GM06990 (cell line): ENCODE measurements around the gene WDR26.
"Not testable (repeated sequence)": the region's sequence is repeated elsewhere in the genome, so short reads cannot be mapped to it uniquely, and the experiment has no call there.

ENCODE experiments used
- DNase-seq: peaks from one replicate; pipeline ENCODE4 v3.0.0-alpha.2; 2011; ENCODE audit not compliant: insufficient read length; ENCODE audit errors: extremely low read depth
- H3K27me3 ChIP-seq: replicated peaks from 2 replicates; pipeline ENCODE4 v1.6.0; 2011; ENCODE audit warnings: low read length; ENCODE audit not compliant: control insufficient read depth, insufficient read depth
- H3K36me3 ChIP-seq: 2 replicates; pipeline ENCODE4 v1.5.1; 2011; ENCODE audit warnings: low read length; ENCODE audit not compliant: control insufficient read depth, insufficient read depth
- H3K4me3 ChIP-seq: replicated peaks from 2 replicates; pipeline ENCODE4 v1.5.1; 2011; ENCODE audit warnings: low read depth, mild to moderate bottlenecking, control low read depth, low read length
- CTCF ChIP-seq: IDR thresholded peaks from 2 replicates; pipeline ENCODE4 v1.5.1; 2011; ENCODE audit warnings: low read length, control low read depth, mild to moderate bottlenecking, inconsistent platforms; ENCODE audit not compliant: insufficient read depth, poor library complexity, severe bottlenecking

Gene WDR26

DNA sequence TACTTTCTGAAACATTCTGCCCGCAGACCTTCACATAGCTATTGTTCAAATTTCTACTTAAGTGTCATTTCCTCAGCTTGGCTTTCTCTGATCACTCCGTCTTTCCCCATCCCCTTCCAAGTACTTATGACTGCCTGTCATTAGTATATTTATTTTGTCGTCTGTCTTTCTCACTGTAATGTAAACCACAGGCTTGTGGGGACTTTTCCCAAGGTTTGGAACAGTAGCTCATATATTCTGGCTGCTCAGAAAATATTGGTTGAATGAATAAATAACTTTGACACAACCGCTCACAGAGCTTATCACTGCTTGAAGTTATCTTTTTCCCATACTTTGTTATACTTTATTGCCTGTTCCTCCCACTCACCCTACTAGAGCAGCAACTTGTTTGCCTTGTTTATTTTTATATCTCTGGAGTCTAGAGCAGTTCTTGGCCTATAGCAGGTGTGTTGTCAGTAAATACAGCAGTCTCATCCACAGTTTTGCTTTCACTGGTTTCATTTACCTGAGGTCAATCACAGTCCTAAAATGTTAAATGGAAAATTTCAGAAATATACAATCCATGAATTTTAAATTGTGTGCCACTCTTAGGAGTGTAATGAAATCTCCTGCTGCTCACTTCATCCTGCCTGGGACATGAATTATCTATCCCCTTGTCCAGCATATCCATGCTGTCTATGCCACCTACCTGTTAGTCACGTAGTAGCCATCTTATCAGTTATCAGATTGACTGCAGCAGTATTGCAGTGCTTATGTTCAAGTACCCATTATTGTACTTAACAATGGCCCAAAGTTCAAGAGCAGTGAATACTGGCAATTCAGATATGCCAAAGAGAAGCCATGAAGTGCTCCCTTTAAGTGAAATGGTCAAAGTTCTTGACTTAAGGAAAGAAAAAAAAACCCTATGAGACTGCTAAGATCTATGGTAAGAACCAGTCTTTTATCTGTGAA, 80.3 kb downstream of the WDR26 start:
- no peaks in the 10 kb centered on the region for H3K27me3 ChIP-seq
- TF ChIP-seq CTCF: no peak
- no peaks in the 10 kb centered on the region for H3K36me3 ChIP-seq
- no peak for DNase-seq
- no peak overlapping the region for H3K4me3 ChIP-seq

DNA sequence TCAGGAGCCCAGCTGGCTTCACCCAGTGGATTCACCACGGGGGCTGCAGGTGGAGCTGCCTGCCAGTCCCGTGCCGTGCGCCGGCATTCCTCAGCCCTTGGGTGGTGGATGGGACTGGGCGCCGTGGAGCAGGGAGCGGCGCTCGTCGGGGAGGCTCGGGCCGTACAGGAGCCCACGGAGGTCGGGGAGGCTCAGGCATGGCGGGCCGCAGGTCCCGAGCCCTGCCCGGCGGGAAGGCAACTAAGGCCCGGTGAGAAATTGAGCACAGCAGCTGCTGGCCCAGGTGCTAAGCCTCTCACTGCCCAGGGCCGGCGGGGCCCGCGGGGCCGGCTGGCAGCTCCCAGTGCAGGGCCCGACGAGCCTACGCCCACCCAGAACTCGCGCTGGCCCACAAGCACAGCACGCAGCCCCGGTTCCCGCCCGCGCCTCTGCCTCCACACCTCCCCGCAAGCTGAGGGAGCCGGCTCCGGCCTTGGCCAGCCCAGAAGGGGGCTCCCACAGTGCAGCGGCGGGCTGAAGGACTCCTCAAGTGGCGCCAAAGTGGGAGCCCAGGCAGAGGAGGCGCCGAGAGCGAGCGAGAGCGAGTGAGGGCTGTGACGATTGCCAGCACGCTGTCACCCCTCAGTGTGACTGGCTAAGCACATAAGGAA, 82.0 kb downstream of the WDR26 start:
- not testable (repeated sequence) for DNase-seq, H3K36me3 ChIP-seq, H3K27me3 ChIP-seq, H3K4me3 ChIP-seq

GRCh38 chr1:224349716-224350115, 84.9 kb downstream of the WDR26 start:
- H3K36me3 ChIP-seq, H3K4me3 ChIP-seq, H3K27me3 ChIP-seq, DNase-seq: not testable (repeated sequence)

DNA sequence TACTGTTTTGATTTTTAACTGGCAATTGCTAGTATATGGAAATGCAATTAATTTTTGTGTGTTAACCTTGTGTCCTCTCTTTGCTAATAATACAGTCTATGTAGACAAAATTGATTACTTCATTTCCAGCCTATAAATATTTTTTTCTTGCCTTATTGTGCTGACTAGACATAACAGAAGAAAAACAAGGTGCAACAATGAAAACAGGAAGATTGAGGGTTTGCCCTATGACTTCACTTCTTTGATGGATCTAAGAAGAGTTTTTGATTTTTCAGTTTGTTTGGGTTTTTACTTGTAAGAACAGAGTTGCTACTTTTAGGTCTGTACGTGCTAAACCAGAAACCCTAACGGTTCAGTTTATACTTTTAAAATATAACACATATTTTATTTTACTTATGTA, 86.5 kb downstream of the WDR26 start:
- DNase-seq: no peak
- TF ChIP-seq CTCF: no peak
- H3K36me3 ChIP-seq: no peaks in the 10 kb centered on the region
- H3K4me3 ChIP-seq: no peak overlapping the region
- H3K27me3 ChIP-seq: no peaks in the 10 kb centered on the region

DNA sequence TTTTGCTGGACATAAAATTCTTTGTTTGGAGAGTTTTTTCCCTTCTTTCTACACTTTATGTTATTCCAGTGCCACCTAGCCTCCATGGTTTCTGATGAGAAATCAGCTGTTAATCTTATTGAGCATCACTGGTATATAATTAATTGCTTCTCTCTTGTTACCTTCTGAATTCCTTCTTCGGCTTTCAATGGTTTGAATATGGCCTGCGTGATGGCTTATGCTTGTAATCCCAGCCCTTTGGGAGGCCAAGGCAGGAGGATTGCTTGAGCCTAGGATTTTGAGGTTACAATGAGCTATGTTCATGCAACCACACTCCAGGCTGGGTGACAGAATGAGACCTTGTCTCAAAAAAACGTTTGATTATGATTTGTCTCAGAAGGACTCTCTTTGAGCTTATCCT, 90.9 kb downstream of the WDR26 start:
- no peak for DNase-seq
- H3K36me3 ChIP-seq: no peaks in the 10 kb centered on the region
- H3K4me3 ChIP-seq: no peak overlapping the region
- no peaks in the 10 kb centered on the region for H3K27me3 ChIP-seq
- TF ChIP-seq CTCF: no peak

GRCh38 chr1:224340453-224341384, 93.9 kb downstream of the WDR26 start:
- not testable (repeated sequence) for H3K27me3 ChIP-seq, H3K36me3 ChIP-seq, DNase-seq
- H3K4me3 ChIP-seq: peak overlapping the region; percentile 57
